ENCODE data around the gene STPG2. TPM values are rescaled to one million over a fixed set of nuclear protein-coding genes. Genes with fewer than 3 reads are reported as not detected.

Gene STPG2
- total and polyA plus RNA-seq, 4 donors, result 0.10 to 0.65 (median 0.33) TPM; not detected in 1

GRCh38 chr4:97770222-97770621, 373.1 kb downstream of the STPG2 start:
- Histone ChIP-seq H3K4me3 (ENCODE audit: low read length in 2 of 2) (no peak overlapping the region), H3K36me3 (ENCODE audit: control insufficient read depth in 1 of 2, insufficient read depth in 2 of 2, low read length in 1 of 2) (no peaks in the 10 kb centered on the region), H3K27ac (ENCODE audit: low read depth in 1 of 2, low read length in 2 of 2) (no peak overlapping the region), H3K4me1 (ENCODE audit: control insufficient read depth in 1 of 2, insufficient read depth in 2 of 2, low read length in 2 of 2) (no peaks in the 10 kb centered on the region), H3K9me3 (ENCODE audit: control insufficient read depth, low read length) (no peaks in the 10 kb centered on the region), H3K27me3 (ENCODE audit: control insufficient read depth in 1 of 2, insufficient read depth in 2 of 2, low read length in 1 of 2) (no peaks in the 10 kb centered on the region)
- ATAC-seq (ENCODE audit: low FRiP score), result no peak
- intact Hi-C loops (cut with DNase I), result no loop called here
- 43 to 75% methylated on average over 1 of the region's 1 CpG for WGBS, 2 donors
- no peak for DNase-seq

GRCh38 chr4:97762115-97762512, 381.2 kb downstream of the STPG2 start:
- Histone ChIP-seq H3K9me3 (ENCODE audit: control insufficient read depth, low read length) (no peaks in the 10 kb centered on the region), H3K27ac (ENCODE audit: low read depth in 1 of 2, low read length in 2 of 2) (no peak overlapping the region), H3K4me1 (ENCODE audit: control insufficient read depth in 1 of 2, insufficient read depth in 2 of 2, low read length in 2 of 2) (no peaks in the 10 kb centered on the region), H3K27me3 (ENCODE audit: control insufficient read depth in 1 of 2, insufficient read depth in 2 of 2, low read length in 1 of 2) (no peaks in the 10 kb centered on the region), H3K36me3 (ENCODE audit: control insufficient read depth in 1 of 2, insufficient read depth in 2 of 2, low read length in 1 of 2) (no peaks in the 10 kb centered on the region), H3K4me3 (ENCODE audit: low read length in 2 of 2) (no peak overlapping the region)
- 5 to 10% methylated on average over 1 of the region's 1 CpG for WGBS, 2 donors
- no peak for DNase-seq
- no peak for ATAC-seq (ENCODE audit: low FRiP score)
- intact Hi-C loops (cut with DNase I), result no loop called here

GRCh38 chr4:97761445-97762114, 381.7 kb downstream of the STPG2 start:
- Histone ChIP-seq H3K9me3 (ENCODE audit: control insufficient read depth, low read length) (no peaks in the 10 kb centered on the region), H3K27me3 (ENCODE audit: control insufficient read depth in 1 of 2, insufficient read depth in 2 of 2, low read length in 1 of 2) (no peaks in the 10 kb centered on the region), H3K36me3 (ENCODE audit: control insufficient read depth in 1 of 2, insufficient read depth in 2 of 2, low read length in 1 of 2) (no peaks in the 10 kb centered on the region), H3K27ac (ENCODE audit: low read depth in 1 of 2, low read length in 2 of 2) (no peak overlapping the region), H3K4me1 (ENCODE audit: control insufficient read depth in 1 of 2, insufficient read depth in 2 of 2, low read length in 2 of 2) (no peaks in the 10 kb centered on the region), H3K4me3 (ENCODE audit: low read length in 2 of 2) (no peak overlapping the region)
- ATAC-seq (ENCODE audit: low FRiP score) (no peak), DNase-seq (no peak)
- 46 to 49% methylated on average over 2 of the region's 2 CpGs for WGBS, 2 donors
- intact Hi-C loops (cut with DNase I), result no loop called here

- Histone ChIP-seq H3K27me3 (ENCODE audit: control insufficient read depth in 1 of 2, insufficient read depth in 2 of 2, low read length in 1 of 2) (no peaks in the 10 kb centered on the region), H3K9me3 (ENCODE audit: control insufficient read depth, low read length) (no peaks in the 10 kb centered on the region), H3K36me3 (ENCODE audit: control insufficient read depth in 1 of 2, insufficient read depth in 2 of 2, low read length in 1 of 2) (no peaks in the 10 kb centered on the region), H3K4me1 (ENCODE audit: control insufficient read depth in 1 of 2, insufficient read depth in 2 of 2, low read length in 2 of 2) (no peaks in the 10 kb centered on the region), H3K4me3 (ENCODE audit: low read length in 2 of 2) (no peak overlapping the region), H3K27ac (ENCODE audit: low read depth in 1 of 2, low read length in 2 of 2) (no peak overlapping the region)
- 86 to 89% methylated on average over 2 of the region's 2 CpGs for WGBS, 2 donors
- ATAC-seq (ENCODE audit: low FRiP score) (no peak), DNase-seq (no peak)
- intact Hi-C loops (cut with DNase I), result no loop called here
These were observed 383.5 kb downstream of the STPG2 start for GRCh38 chr4:97759785-97760184.

GRCh38 chr4:97752599-97752998, 390.7 kb downstream of the STPG2 start:
- no peak overlapping the region for H3K4me3 ChIP-seq (ENCODE audit: low read length in 2 of 2)
- H3K27me3 ChIP-seq (ENCODE audit: control insufficient read depth in 1 of 2, insufficient read depth in 2 of 2, low read length in 1 of 2), result no peaks in the 10 kb centered on the region
- H3K9me3 ChIP-seq (ENCODE audit: control insufficient read depth, low read length), result no peaks in the 10 kb centered on the region
- H3K27ac ChIP-seq (ENCODE audit: low read depth in 1 of 2, low read length in 2 of 2), result no peak overlapping the region
- WGBS, 2 donors, result 74 to 76% methylated on average over 1 of the region's 1 CpG
- ATAC-seq (ENCODE audit: low FRiP score), result no peak
- H3K36me3 ChIP-seq (ENCODE audit: control insufficient read depth in 1 of 2, insufficient read depth in 2 of 2, low read length in 1 of 2), result no peaks in the 10 kb centered on the region
- intact Hi-C loops (cut with DNase I), result no loop called here
- no peak for DNase-seq
- no peaks in the 10 kb centered on the region for H3K4me1 ChIP-seq (ENCODE audit: control insufficient read depth in 1 of 2, insufficient read depth in 2 of 2, low read length in 2 of 2)

GRCh38 chr4:97747945-97748344, 395.3 kb downstream of the STPG2 start:
- intact Hi-C loops (cut with DNase I), result no loop called here
- no peak for DNase-seq
- 77 to 83% methylated on average over 3 of the region's 3 CpGs for WGBS, 2 donors

GRCh38 chr4:97720869-97721432, 422.3 kb downstream of the STPG2 start:
- ATAC-seq (ENCODE audit: low FRiP score) (no peak), DNase-seq (no peak)
- Histone ChIP-seq H3K9me3 (ENCODE audit: control insufficient read depth, low read length) (no peaks in the 10 kb centered on the region), H3K27me3 (ENCODE audit: control insufficient read depth in 1 of 2, insufficient read depth in 2 of 2, low read length in 1 of 2) (no peaks in the 10 kb centered on the region), H3K27ac (ENCODE audit: low read depth in 1 of 2, low read length in 2 of 2) (no peak overlapping the region), H3K4me1 (ENCODE audit: control insufficient read depth in 1 of 2, insufficient read depth in 2 of 2, low read length in 2 of 2) (no peaks in the 10 kb centered on the region), H3K36me3 (ENCODE audit: control insufficient read depth in 1 of 2, insufficient read depth in 2 of 2, low read length in 1 of 2) (no peaks in the 10 kb centered on the region), H3K4me3 (ENCODE audit: low read length in 2 of 2) (no peak overlapping the region)
- WGBS, 2 donors, result 3 to 6% methylated on average over 4 of the region's 4 CpGs
- intact Hi-C loops (cut with DNase I), result no loop called here

More at GRCh38 chr4:97747945-97748344, 395.3 kb downstream of the STPG2 start:
- Histone ChIP-seq H3K9me3 (ENCODE audit: control insufficient read depth, low read length) (no peaks in the 10 kb centered on the region), H3K27me3 (ENCODE audit: control insufficient read depth in 1 of 2, insufficient read depth in 2 of 2, low read length in 1 of 2) (no peaks in the 10 kb centered on the region), H3K36me3 (ENCODE audit: control insufficient read depth in 1 of 2, insufficient read depth in 2 of 2, low read length in 1 of 2) (no peaks in the 10 kb centered on the region), H3K4me1 (ENCODE audit: control insufficient read depth in 1 of 2, insufficient read depth in 2 of 2, low read length in 2 of 2) (no peaks in the 10 kb centered on the region), H3K4me3 (ENCODE audit: low read length in 2 of 2) (no peak overlapping the region), H3K27ac (ENCODE audit: low read depth in 1 of 2, low read length in 2 of 2) (no peak overlapping the region)
- no peak for ATAC-seq (ENCODE audit: low FRiP score)

- DNase-seq (no peak), ATAC-seq (ENCODE audit: low FRiP score) (no peak)
- Histone ChIP-seq H3K36me3 (ENCODE audit: control insufficient read depth in 1 of 2, insufficient read depth in 2 of 2, low read length in 1 of 2) (no peaks in the 10 kb centered on the region), H3K27me3 (ENCODE audit: control insufficient read depth in 1 of 2, insufficient read depth in 2 of 2, low read length in 1 of 2) (no peaks in the 10 kb centered on the region), H3K9me3 (ENCODE audit: control insufficient read depth, low read length) (peaks cover 1% of the 10 kb centered on the region), H3K4me3 (ENCODE audit: low read length in 2 of 2) (no peak overlapping the region), H3K4me1 (ENCODE audit: control insufficient read depth in 1 of 2, insufficient read depth in 2 of 2, low read length in 2 of 2) (no peaks in the 10 kb centered on the region), H3K27ac (ENCODE audit: low read depth in 1 of 2, low read length in 2 of 2) (no peak overlapping the region)
- intact Hi-C loops (cut with DNase I), result no loop called here
- WGBS, 2 donors, result 72 to 85% methylated on average over 3 of the region's 3 CpGs
These were observed 452.1 kb downstream of the STPG2 start for GRCh38 chr4:97691111-97691605.

GRCh38 chr4:97670703-97671269, 472.5 kb downstream of the STPG2 start:
- no peaks in the 10 kb centered on the region for H3K27me3 ChIP-seq (ENCODE audit: control insufficient read depth in 1 of 2, insufficient read depth in 2 of 2, low read length in 1 of 2)
- H3K4me3 ChIP-seq (ENCODE audit: low read length in 2 of 2), result no peak overlapping the region
- DNase-seq (no peak), ATAC-seq (ENCODE audit: low FRiP score) (no peak)
- intact Hi-C loops (cut with DNase I), result no loop called here
- H3K27ac ChIP-seq (ENCODE audit: low read depth in 1 of 2, low read length in 2 of 2), result no peak overlapping the region
- H3K9me3 ChIP-seq (ENCODE audit: control insufficient read depth, low read length), result no peaks in the 10 kb centered on the region
- no peaks in the 10 kb centered on the region for H3K36me3 ChIP-seq (ENCODE audit: control insufficient read depth in 1 of 2, insufficient read depth in 2 of 2, low read length in 1 of 2)
- no peaks in the 10 kb centered on the region for H3K4me1 ChIP-seq (ENCODE audit: control insufficient read depth in 1 of 2, insufficient read depth in 2 of 2, low read length in 2 of 2)
- whole genome bisulfite sequencing, 2 donors, result 70 to 76% methylated on average over 1 of the region's 1 CpG
